NOMO-1 (cell line): ENCODE results near the gene TGDS.
"Not testable (repeated sequence)": the region's sequence is repeated elsewhere in the genome, so short reads cannot be mapped to it uniquely, and the experiment has no call there.

Experiments used
- DNase-seq, 2 experiments: peaks; one replicate each; lab custom pipeline; 2025; ENCODE audit not compliant: unreplicated experiment in 2 of 2; lab: John Stamatoyannopoulos, UW

TGDS gene, protein sequence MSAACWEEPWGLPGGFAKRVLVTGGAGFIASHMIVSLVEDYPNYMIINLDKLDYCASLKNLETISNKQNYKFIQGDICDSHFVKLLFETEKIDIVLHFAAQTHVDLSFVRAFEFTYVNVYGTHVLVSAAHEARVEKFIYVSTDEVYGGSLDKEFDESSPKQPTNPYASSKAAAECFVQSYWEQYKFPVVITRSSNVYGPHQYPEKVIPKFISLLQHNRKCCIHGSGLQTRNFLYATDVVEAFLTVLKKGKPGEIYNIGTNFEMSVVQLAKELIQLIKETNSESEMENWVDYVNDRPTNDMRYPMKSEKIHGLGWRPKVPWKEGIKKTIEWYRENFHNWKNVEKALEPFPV

GRCh38 chr13:94595950-94596574, at the start of gene TGDS:
TGDS (minus strand) TSS chr13:94596152; CDS start chr13:94596136, 16 bp downstream.
- peak; percentile 92 to 93 for DNase-seq

- DNase-seq, result no peak
Observed at GRCh38 chr13:94641409-94641941, 45.5 kb upstream of the TGDS start.

DNA sequence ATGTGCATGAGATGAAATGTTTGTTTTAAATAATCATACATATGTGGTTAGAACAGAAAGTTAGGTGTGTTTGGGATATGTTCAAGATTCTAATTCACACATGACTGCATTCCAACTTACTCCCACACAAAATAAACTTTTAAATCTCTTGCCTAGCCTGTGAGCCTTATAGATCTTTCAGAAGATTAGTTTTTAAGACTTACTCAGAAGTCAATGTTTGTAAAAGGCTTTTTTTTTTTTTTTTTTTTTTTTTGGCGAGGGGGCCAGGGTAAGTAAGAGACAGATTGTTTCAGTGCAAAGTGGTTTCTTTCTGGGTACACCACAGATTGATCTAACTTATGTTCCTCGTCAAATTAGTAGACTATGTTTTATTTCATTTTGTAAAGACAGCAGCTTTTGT, 44.8 kb upstream of the TGDS start:
- DNase-seq, result no peak

- not testable (repeated sequence) for DNase-seq
Observed at GRCh38 chr13:94637677-94638076, 41.7 kb upstream of the TGDS start.

- DNase-seq, result no peak
Observed at GRCh38 chr13:94636942-94637578, 41.1 kb upstream of the TGDS start.

- not testable (repeated sequence) for DNase-seq
Observed at GRCh38 chr13:94636096-94636495, 40.1 kb upstream of the TGDS start.

GRCh38 chr13:94632226-94632980, 36.5 kb upstream of the TGDS start:
- DNase-seq, result no peak

GRCh38 chr13:94630858-94631257, 34.9 kb upstream of the TGDS start:
- DNase-seq, result no peak

GRCh38 chr13:94623316-94623715, 27.4 kb upstream of the TGDS start:
- no peak for DNase-seq

DNA sequence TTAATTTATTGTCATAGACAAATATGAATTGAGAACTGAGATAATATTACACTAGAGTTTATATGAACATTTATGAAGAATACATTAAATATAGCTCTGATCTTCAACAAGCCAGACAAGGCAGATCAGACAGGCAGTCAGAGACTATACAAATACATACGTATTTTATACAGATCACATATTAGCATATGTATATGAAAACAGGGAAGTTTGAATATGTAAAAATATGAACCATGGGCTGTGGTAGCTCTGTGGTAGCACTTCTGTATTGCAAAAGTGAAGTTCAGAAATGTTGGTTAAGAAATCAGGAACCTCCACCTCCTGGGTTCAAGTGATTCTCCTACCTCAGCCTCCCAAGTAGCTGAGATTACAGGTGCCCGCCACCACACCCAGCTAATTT, 26.4 kb upstream of the TGDS start:
- DNase-seq, result no peak

DNA sequence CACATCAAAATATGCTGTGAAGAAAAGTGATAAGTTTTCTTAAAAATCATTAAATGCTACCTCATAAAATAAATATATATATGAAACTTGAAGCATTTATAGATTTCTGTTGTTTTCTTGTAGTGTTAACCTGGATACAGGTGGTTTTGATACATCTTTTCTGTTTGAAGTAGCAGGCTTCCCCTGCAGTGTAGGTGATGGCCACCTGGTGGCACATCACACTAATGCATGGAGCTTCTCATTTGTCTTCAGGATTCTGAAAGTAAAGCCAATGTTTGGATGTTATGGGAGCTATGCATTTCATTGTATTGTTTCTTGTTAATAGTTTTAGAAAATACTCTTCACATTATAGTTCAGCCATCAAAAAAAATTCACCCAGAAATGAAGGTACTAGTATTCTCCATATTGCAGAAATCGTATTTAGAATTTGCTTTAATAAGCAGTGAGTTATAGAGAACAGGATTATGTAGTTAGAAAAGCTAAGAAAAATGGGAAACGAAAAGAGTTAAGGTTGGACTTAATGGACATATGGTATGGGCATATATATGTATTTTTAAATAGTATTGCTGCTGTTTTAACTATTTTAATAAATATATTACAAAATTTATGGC, 24.4 kb upstream of the TGDS start:
- no peak for DNase-seq

DNA sequence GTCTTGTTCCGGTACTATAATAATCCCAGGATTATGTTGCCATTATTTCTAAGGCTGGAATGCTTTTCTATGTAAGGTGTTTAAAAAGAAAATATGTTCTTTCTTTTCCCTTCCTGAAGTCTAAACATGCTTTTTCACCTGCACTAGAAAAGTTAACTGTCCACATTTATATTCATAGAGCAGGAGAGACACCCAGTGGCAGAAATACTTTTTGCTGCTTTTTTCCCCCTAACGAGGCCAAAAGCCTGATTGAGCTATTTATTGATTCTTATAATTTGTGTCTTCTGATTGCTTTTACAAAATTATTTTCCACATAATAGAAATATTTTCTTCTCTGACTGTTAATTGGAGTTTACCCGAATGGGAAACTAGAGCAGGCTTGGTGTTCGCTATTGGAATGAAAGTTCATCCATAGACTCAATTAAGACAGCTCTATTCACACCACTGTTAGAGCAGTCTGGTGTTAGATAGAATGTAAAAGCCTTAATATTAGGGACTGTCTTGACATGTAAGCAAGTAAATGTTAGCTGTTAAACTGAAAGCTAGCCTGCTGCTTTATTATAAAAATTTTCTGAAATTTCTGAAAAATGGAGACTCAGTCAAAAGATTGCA, 21.5 kb upstream of the TGDS start:
- peak in 1 of 2 experiments; percentile 14 for DNase-seq

DNA sequence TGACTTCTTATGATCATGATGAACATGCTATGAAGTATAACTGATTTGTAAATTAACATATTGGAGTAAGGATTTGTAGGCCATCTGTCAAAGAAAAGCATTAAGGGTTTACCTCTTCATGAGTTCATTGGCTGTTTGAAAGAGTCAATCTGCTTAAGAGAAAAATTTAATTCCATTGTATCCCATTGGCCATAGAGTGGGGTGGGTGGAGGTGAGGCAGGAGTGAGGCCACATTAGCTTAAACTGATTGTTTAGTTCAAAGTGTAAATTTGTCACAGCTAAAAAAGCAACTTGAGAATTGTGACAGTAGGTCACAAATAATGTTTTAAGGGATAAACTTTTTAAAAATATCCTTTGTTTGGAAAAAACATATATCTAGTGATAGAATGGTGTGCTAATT, 17.1 kb upstream of the TGDS start:
- DNase-seq, result no peak

DNA sequence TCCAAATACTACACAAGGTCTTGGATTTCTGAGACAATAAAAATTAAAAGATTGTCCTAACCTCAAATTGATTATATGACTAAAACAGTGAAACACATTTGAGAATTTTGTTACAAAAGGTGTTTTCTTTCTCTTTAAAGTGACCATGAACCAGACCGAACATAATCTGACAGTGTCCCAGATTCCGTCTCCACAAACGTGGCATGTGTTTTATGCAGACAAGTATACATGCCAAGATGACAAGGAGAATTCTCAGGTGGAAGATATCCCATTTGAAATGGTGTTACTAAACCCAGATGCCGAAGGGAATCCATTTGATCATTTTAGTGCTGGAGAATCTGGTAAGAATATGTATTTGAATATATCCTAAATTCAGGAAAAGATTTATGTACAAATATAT, 16.1 kb upstream of the TGDS start:
- no peak for DNase-seq

DNA sequence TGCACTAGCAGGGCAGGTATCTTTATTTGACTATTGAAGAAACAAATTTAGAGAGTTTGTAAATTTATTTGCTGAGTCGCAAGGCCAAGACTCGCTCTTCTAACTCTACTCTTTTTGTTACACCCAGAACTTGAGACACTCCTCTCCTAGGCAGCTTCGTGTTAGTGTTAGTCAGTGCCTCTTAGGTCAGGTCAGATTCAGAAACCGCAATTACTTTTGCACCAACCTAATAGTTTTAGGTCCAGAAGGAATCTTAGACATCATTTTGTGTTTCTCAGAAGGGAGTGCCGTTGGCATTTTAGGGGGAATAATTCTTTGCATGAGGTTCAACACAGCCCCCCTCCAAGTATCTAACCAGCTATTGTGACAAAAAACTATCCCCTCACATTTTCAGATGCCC, 14.5 kb upstream of the TGDS start:
- no peak for DNase-seq

DNA sequence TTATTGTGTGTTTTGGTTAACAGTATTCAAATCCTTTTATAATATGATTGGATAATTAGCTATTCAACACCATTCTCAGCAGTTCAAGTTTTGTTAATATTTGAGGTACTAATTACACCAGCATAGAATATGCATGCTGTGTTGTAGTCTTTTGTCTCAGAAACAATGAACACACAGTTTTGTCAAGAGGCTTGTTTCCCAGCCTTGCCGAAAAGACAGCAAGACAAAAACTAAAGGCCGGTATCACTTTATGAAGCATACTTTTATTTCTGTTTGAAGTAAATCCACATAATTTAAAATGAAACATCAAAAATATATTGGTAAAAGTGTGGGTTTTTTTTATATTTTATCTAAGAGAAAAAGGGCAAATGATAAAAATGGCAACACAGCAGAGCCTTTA, 13.2 kb upstream of the TGDS start:
- no peak for DNase-seq

GRCh38 chr13:94608586-94608985, 12.6 kb upstream of the TGDS start:
- DNase-seq, result no peak

- no peak for DNase-seq
Observed at GRCh38 chr13:94607939-94608338, 12.0 kb upstream of the TGDS start.

DNA sequence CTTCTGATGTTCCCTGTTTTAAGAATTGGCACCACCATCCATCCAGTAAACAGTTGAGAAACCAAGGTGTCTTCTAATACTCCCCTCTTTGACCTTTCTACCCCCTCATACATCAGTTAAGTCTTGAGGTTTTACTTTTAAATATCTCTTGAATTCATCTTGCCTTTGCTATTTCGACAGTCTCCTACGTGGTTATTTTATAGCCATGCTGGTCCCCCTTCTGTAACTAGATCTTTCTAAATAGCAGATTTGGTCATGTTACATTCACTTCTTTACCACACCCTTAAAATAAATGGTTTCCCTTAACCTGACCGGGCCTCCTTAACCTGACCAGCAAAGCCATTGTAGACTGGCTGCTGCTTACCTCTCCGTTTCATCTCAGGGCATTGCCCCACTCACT, 11.1 kb upstream of the TGDS start:
- no peak for DNase-seq

GRCh38 chr13:94602467-94602866, 6.5 kb upstream of the TGDS start:
- no peak for DNase-seq
